DMS153 (cell line): Measurements from ENCODE around the gene SMC1B.
"Not testable (repeated sequence)": the region's sequence is repeated elsewhere in the genome, so short reads cannot be mapped to it uniquely, and the experiment has no call there.

Experiments
- DNase-seq: peaks from one replicate; lab custom pipeline; 2025; lab: John Stamatoyannopoulos, UW

Gene SMC1B

GRCh38 chr22:45413368-45414211, at the start of gene SMC1B, which contains the start of gene RIBC2:
SMC1B (minus strand) TSS chr22:45413599; CDS start chr22:45413567, 32 bp downstream.
RIBC2 (plus strand) TSS chr22:45413693; CDS start chr22:45413887, 194 bp downstream.
- peak; percentile 94 for DNase-seq

GRCh38 chr22:45462034-45462655, 48.7 kb upstream of the SMC1B start:
- peak; percentile 4 for DNase-seq

GRCh38 chr22:45460288-45461109, 47.1 kb upstream of the SMC1B start:
- DNase-seq = no peak

- no peak for DNase-seq
Measured at GRCh38 chr22:45459235-45459634, 45.8 kb upstream of the SMC1B start.

DNA sequence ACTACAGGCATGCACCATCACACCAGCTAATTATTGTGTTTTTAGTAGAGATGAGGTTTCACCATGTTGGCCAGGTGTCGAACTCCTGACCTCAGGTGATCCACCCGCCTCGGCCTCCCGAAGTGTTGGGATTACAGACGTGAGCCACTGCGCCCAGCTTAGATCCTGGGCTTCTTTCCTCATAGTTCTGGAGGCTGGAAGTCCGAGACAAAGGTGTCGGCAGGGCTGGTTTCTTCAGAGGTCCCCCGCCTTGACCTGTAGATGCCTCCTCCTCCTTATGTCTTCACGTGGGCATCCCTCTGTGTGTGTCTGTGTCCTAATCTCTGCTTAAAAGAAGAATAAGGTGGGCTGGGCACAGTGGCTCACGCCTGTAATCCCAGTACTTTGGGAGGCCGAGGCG, 45.1 kb upstream of the SMC1B start:
- no peak for DNase-seq

DNA sequence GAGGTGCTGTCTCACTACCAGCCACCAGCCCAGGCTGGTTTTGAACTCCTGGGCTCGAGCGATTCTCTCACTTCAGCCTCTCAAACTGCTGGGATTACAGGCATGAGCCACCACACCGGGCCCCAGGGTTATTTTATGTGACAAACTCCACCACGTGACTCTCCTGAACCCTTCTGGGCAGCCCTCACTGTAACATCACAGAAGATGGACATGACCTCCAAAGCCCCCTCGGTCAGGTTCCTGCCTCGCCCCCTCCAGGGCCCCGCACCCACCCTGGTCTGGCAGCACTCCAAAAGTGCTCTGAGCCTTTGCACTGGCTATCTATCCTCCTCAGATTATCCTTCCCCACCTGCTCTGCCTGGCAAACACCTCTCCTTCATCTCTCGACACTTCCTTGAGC, 43.4 kb upstream of the SMC1B start:
- DNase-seq = no peak

DNA sequence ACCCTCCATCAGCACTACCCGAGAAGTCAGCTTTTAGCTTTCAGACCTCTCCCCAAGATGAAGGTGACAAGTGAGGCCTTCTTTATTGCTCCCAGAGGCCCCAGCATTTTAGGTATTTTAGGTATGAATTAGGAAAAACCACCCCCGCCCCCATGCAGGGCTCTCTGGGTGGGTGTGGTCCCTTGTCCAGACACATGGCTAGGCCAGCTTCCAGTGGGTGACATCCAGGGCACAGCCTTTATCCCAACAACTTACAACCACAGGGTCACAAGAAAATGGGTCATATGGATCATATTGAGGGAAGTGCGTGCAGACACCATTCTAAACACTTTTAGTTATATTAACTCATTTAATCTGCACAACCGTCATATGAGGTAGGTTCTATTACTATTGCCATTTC, 42.2 kb upstream of the SMC1B start:
- DNase-seq = no peak

DNA sequence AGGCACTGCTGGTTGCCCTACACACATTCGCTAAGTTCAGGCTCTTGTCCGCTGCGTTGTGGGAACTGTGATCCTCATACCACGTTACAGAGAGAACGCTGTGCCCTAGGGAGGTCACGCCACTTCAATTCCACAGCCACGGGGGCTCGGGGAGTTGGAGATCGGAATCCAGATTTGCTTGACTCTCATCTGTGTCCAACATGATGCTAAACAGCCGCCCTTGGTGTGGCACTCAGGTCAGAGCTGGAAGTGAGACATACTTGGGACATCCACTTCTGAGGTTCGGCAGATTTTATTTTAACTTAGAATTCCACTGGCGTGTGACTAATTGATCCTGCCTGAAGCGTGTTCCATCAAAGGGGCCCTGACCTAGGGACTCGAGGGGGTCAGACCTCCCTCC, 41.8 kb upstream of the SMC1B start:
- no peak for DNase-seq

- DNase-seq = no peak
Measured at GRCh38 chr22:45454275-45454674, 40.9 kb upstream of the SMC1B start.

GRCh38 chr22:45453764-45454163, 40.4 kb upstream of the SMC1B start:
- DNase-seq = no peak

DNA sequence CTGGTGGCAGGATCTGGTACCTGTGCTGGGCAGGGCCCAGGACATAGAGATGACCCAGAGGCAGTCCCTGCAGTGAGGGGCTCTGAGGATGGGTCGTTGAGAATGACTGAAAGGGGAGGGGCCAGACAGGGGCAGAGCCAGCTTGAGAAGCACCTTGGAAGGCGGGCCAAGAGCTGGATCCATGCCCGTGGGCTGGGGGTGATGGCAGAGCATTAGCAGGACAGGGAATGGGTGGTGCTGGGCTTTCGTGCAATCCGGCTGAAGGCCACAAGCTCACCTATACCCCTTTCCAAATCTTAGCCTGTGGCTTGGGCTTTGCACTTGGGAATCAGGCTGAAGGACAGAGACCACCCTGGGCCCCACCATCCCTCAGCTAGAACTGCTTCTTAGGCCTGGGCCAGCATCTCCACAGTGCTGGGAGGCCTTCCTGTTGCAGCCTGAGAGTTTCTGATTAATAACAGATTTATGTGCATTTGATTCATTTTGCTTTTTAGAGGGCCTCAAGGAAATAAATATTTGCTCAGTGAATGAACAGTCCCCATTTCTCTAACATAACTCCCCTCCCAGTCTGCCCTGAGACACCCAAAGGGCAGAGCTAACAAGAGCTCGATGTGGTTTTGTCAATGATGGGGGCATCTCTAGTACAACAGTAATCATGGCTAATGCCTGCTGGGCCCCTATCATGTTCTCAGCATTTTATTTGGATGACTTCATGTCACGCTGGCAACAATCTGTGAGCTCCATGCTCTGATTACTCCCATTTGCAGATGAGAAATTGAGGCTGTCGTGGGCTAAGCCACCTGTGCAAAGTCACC, 39.4 kb upstream of the SMC1B start:
- no peak for DNase-seq

GRCh38 chr22:45451972-45452371, 38.6 kb upstream of the SMC1B start:
- DNase-seq = no peak

DNA sequence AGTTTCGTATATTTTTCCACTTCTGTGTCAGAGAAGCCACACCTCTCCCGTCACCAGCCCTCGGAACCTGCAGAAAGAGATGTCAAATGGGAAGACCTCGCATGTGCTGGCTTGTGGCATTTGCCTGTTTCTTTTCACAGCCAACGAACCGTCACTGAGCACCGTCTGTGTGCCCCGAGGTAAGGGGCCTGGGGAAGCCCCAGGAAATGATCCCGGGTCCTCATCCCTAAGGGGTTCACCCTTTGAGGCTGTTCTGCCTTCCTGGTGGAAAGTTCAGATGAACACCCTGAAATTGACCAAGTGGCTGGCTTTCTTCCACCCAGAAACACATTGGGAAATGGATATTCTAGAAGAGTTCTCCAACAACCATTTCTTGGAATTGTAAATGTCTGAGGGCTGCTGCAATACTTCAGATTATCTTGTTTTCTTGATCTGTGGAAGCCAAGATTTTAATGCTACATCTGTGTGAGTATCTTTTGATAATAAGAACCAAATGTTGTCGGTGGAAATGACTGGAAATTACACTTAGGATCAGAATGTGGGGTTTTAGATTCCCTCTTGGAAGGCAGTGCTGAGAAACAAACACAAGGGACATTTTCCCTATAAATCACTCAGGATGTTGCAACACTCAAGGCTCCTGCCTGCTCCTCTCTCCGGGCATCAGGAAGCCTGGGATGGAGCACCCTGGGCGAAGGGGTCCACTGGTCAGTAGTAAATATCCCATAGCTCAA, 37.7 kb upstream of the SMC1B start:
- no peak for DNase-seq

- DNase-seq = no peak
Measured at GRCh38 chr22:45450101-45450785, 36.8 kb upstream of the SMC1B start.

- DNase-seq = not testable (repeated sequence)
Measured at GRCh38 chr22:45449442-45449841, 36.0 kb upstream of the SMC1B start.

DNA sequence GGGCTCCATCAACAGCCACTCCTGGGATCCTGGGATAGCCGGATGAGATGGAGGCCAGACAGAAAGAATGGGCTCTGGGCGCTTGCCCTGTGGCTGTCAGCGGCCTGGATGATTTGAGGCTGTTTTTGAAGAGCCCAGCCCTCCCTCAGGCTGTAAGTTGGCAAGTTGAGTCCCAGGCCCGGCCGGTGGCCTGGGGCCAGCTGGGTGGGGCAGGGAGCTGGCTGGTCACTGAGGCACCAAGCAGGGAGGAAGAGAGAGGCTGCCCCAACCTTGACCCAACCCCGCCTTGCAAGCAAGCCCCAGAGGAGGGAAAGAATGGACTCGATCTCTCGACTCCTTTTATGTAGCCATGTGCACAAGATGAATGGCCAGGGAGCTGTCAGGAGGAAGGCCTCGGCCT, 35.0 kb upstream of the SMC1B start:
- DNase-seq = no peak

GRCh38 chr22:45447596-45447995, 34.2 kb upstream of the SMC1B start:
- DNase-seq = not testable (repeated sequence)

- no peak for DNase-seq
Measured at GRCh38 chr22:45446216-45446615, 32.8 kb upstream of the SMC1B start.

- DNase-seq = no peak
Measured at GRCh38 chr22:45445031-45445710, 31.8 kb upstream of the SMC1B start.

DNA sequence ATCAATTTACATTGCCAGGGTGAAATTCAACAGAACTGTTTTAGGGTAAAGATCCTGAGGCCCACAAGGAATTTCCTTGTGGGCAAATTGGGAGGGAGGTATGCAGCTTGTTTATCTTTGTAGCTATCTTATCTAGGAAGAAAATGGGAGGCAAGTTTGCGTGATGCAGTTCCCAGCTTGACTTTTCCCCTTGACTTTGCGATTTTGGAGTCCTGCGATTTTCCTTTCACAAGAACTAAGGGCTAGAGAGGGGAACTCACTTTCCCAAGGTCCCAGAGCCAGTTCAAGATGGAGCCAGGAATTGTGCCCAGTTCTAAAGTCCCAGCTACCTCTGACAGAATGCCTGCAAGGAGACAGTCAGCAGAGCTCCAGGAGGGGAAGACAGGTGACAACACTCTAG, 30.8 kb upstream of the SMC1B start:
- DNase-seq = no peak
